K562 (cell line): ENCODE data around the gene TAAR8. TPM values are rescaled to one million over a fixed set of nuclear protein-coding genes. Genes with fewer than 3 reads are reported as not detected.

Experiments
- ARHGAP35 ChIP-seq: fragments of 450-650 bp; IDR thresholded peaks from 2 replicates; pipeline ENCODE4 v1.6.1; 2018; ENCODE audit not compliant: partially characterized antibody
- ASH1L ChIP-seq: fragments of 450-650 bp; IDR thresholded peaks from 2 replicates; pipeline ENCODE4 v1.6.1; 2018; ENCODE audit warnings: borderline replicate concordance, mild to moderate bottlenecking, low read depth; ENCODE audit not compliant: partially characterized antibody
- HDGF ChIP-seq: fragments of 450-650 bp; IDR thresholded peaks from 2 replicates; pipeline ENCODE4 v1.6.1; 2016
- KHSRP ChIP-seq: fragments of 450-650 bp; IDR thresholded peaks from 2 replicates; pipeline ENCODE4 v1.6.1; 2017
- KLF13 ChIP-seq: fragments of 450-650 bp; IDR thresholded peaks from 2 replicates; pipeline ENCODE4 v1.6.1; 2016; ENCODE audit warnings: missing genetic modification characterization, low read depth, mild to moderate bottlenecking, missing compliant biosample characterization, moderate library complexity, borderline replicate concordance
- MTA3 ChIP-seq: fragments of 450-650 bp; formaldehyde crosslinking; IDR thresholded peaks from 2 replicates; pipeline ENCODE4 v1.6.1; 2017; ENCODE audit warnings: mild to moderate bottlenecking, borderline replicate concordance
- MYBL2 ChIP-seq, 2 experiments: fragments of 450-650 bp in 1 of 2; sonication (generic) in 1 of 2; formaldehyde crosslinking in 1 of 2; IDR thresholded peaks; 2 replicates each; pipeline versions ENCODE4 v1.6.1 to v1.8.1; 2017 to 2022; ENCODE audit warnings: borderline replicate concordance in 1 of 2, inconsistent platforms in 1 of 2, low read depth in 1 of 2, mild to moderate bottlenecking in 1 of 2, missing genetic modification reagents in 1 of 2, moderate library complexity in 1 of 2
- PRDM10 ChIP-seq: fragments of 450-650 bp; IDR thresholded peaks from 2 replicates; pipeline ENCODE4 v1.6.1; 2018; ENCODE audit not compliant: partially characterized antibody
- PYGO2 ChIP-seq: fragments of 450-650 bp; IDR thresholded peaks from 2 replicates; pipeline ENCODE4 v1.6.1; 2016; ENCODE audit warnings: mild to moderate bottlenecking, missing genetic modification characterization, moderate library complexity, missing compliant biosample characterization
- TARDBP ChIP-seq: fragments of 450-650 bp; IDR thresholded peaks from 2 replicates; pipeline ENCODE4 v1.6.1; 2016
- TRIM25 ChIP-seq: fragments of 450-650 bp; IDR thresholded peaks from 2 replicates; pipeline ENCODE4 v1.7.0; 2016; ENCODE audit warnings: borderline replicate concordance
- USF2 ChIP-seq: sonication (generic); formaldehyde crosslinking; IDR thresholded peaks from 2 replicates; pipeline ENCODE4 v1.5.0; 2020; ENCODE audit warnings: missing genetic modification reagents
- WHSC1 ChIP-seq: IDR thresholded peaks from one replicate; pipeline ENCODE4 v1.6.1; 2012; ENCODE audit warnings: low read length, control low read depth, inconsistent platforms
- ZBTB7A ChIP-seq: IDR thresholded peaks from 2 replicates; pipeline ENCODE4 v1.6.1; 2011; ENCODE audit warnings: low read depth, mild to moderate bottlenecking, low read length, moderate library complexity, borderline replicate concordance; ENCODE audit not compliant: control insufficient read depth
- ZC3H4 ChIP-seq: sonication (generic); formaldehyde crosslinking; IDR thresholded peaks from 2 replicates; pipeline ENCODE4 v1.9.0; 2021; ENCODE audit warnings: missing genetic modification reagents, borderline replicate concordance
- ZNF12 ChIP-seq: sonication (generic); formaldehyde crosslinking; IDR thresholded peaks from 2 replicates; pipeline ENCODE4 v1.4.0; 2020; ENCODE audit warnings: mild to moderate bottlenecking, missing genetic modification reagents
- ZSCAN29 ChIP-seq: fragments of 450-650 bp; IDR thresholded peaks from 2 replicates; pipeline ENCODE4 v1.6.1; 2017
- polyA plus RNA-seq, 8 experiments: library from polyadenylated mRNA; depleted of rRNA in 4 of 8; stranded (reverse) in 5 of 8; unstranded in 3 of 8; fragments of >200 nt; fragmentation: Nextera tagmentation in 2 of 8; fragmentation: Illumina TruSeq in 1 of 8; extraction: Ambion mirVana in 2 of 8; extraction: Trizol in 1 of 8; gene quantifications; 2 replicates each; pipeline versions ENCODE4 v1.2.1 to v1.2.3, GENCODE V29; 2011 to 2014; ENCODE audit warnings: inconsistent platforms in 1 of 8, missing spikeins in 1 of 8
- total RNA-seq, 7 experiments: library from RNA; depleted of rRNA in 6 of 7; stranded (reverse); fragments of >200 nt in 6 of 7; fragmentation: Illumina TruSeq in 2 of 7; extraction: Trizol in 2 of 7; gene quantifications; 2 replicates each; pipeline versions ENCODE4 v1.2.1 to v1.2.3, GENCODE V29; 2011 to 2021; ENCODE audit warnings: low replicate concordance in 1 of 7
- TF ChIP-seq, protein P1 (sequence below): fragments of 250-450 bp; sonication (Bioruptor Pico); IDR thresholded peaks from 2 replicates; pipeline ENCODE4 v1.4.0; 2020; ENCODE audit warnings: borderline replicate concordance

The TAAR8 gene
- total and polyA plus RNA-seq, 9 of the 15 experiments (the other 6 are each of a cell fraction or from before 2014, with no cell fraction given): not detected

DNA sequence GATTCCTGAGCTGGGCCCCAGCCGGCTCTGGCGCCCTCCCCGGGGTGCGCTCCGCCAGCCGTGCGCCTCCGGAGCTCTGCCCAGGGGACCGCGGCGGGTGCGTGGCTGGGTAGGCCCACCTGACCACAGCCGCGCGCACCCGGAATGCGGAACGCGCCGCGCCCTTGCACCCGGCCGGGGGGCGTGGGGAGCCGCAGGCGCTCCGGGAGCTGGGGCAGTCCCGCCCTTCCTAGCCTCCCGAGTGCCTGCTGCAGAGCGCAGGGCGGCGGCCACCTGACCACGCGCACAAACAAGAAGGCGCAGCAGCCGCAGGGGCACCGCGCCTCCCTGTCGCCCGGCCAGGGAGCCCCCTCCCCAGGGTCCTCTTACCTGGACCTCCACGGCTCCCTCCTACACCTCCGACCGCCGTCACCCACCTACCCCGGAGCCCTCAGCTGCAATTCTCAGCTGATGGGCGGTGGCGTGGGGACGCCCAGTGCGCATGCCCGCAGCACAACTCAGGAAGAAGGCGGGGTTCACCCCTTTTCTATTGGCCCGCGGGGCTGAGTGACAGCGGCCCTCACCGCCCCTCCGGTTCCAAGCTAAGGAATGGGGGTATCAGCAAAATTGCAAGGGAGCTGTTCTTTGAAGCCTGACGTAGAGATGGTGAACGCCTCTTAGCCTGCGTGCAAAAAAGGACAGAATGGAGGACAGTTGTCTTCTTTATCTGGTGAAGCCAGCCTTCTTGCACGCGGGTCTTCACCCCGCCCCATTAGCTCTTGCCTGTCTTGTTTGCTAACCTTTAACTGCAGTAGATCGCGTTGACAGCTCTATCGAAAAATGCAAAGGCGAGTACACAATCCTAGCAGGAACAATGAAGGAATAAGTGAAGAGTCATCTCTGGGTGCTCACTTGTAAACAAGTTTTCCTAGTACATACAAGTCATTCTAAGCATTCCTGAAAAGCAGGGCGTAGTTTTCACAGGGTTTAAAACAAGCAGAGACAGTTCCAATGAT lies 39.5 kb upstream of the TAAR8 start, which contains the start of gene STX7 (continued):
- TF ChIP-seq, protein P1, sequence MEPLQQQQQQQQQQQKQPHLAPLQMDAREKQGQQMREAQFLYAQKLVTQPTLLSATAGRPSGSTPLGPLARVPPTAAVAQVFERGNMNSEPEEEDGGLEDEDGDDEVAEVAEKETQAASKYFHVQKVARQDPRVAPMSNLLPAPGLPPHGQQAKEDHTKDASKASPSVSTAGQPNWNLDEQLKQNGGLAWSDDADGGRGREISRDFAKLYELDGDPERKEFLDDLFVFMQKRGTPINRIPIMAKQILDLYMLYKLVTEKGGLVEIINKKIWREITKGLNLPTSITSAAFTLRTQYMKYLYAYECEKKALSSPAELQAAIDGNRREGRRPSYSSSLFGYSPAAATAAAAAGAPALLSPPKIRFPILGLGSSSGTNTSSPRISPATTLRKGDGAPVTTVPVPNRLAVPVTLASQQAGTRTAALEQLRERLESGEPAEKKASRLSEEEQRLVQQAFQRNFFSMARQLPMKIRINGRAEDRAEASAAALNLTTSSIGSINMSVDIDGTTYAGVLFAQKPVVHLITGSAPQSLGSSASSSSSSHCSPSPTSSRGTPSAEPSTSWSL: no peak
- TF ChIP-seq WHSC1 (no peak), HDGF (no peak), MYBL2 (IDR thresholded peaks at IDR 0.05; ENCODE audit: low read depth) (no peak), MYBL2 (CRISPR knock-in tag; IDR thresholded peaks at IDR 0.05; ENCODE audit: borderline replicate concordance) (no peak), PRDM10 (peak; percentile 85), ZSCAN29 (0 out of 2 replicates have a peak, but pooled peaks have one; percentile 50), PYGO2 (tag) (no peak), TRIM25 (no peak), KLF13 (tag) (no peak), USF2 (CRISPR knock-in tag) (peak; percentile 43; the same call in 1 of the 2 replicates), ARHGAP35 (no peak), KHSRP (no peak), MTA3 (peak; percentile 82), TARDBP (0 out of 2 replicates have a peak, but pooled peaks have one; percentile 25), ZNF12 (CRISPR knock-in tag) (0 out of 2 replicates have a peak, but pooled peaks have one; percentile 51), ZBTB7A (peak; percentile 65; the same call in 1 of the 2 replicates), ASH1L (no peak), ZC3H4 (CRISPR knock-in tag) (no peak)
